A549 (cell line): ENCODE measurements around the gene PPP1R1B.

Experiments
- EP300 ChIP-seq, 2 experiments: fragments of >200 bp; sonication (Bioruptor Twin); formaldehyde crosslinking; IDR thresholded peaks; 2 replicates in 1 of 2; 3 replicates in 1 of 2; pipeline ENCODE4 v1.6.1; 2016 to 2017
- TF ChIP-seq, protein P1 (sequence below): fragments of >200 bp; sonication (Bioruptor Twin); formaldehyde crosslinking; IDR thresholded peaks from 3 replicates; pipeline ENCODE4 v1.5.1; 2016
- TF ChIP-seq, protein P2 (sequence below): fragments of 250-450 bp; sonication (Bioruptor Pico); IDR thresholded peaks from 2 replicates; pipeline ENCODE4 v1.5.0; 2021; ENCODE audit warnings: mild to moderate bottlenecking, moderate library complexity, borderline replicate concordance

DNA sequence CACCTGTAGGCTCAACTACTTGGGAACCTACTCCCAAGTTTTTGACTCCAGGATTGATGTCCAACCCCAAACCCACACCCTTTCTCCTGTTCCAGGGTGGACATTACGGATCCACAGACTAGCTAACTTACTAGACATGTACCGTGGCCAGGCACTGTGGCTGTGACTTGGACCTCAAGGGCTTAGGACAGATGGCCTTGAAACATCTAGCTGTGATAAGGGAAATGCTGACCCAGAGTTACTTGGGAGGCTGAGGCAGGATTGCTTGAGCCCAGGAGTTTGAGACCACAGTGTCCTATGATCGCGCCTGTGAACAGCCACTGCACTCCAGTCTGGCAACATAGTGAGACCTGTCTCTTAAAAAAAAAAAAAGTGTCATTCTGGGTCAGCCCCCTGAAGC, 14.3 kb downstream of the PPP1R1B start:
- TF ChIP-seq, protein P1, sequence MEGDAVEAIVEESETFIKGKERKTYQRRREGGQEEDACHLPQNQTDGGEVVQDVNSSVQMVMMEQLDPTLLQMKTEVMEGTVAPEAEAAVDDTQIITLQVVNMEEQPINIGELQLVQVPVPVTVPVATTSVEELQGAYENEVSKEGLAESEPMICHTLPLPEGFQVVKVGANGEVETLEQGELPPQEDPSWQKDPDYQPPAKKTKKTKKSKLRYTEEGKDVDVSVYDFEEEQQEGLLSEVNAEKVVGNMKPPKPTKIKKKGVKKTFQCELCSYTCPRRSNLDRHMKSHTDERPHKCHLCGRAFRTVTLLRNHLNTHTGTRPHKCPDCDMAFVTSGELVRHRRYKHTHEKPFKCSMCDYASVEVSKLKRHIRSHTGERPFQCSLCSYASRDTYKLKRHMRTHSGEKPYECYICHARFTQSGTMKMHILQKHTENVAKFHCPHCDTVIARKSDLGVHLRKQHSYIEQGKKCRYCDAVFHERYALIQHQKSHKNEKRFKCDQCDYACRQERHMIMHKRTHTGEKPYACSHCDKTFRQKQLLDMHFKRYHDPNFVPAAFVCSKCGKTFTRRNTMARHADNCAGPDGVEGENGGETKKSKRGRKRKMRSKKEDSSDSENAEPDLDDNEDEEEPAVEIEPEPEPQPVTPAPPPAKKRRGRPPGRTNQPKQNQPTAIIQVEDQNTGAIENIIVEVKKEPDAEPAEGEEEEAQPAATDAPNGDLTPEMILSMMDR, result no peak
- no peak for TF ChIP-seq EP300 (IDR thresholded peaks at IDR 0.05)
- TF ChIP-seq, protein P2, sequence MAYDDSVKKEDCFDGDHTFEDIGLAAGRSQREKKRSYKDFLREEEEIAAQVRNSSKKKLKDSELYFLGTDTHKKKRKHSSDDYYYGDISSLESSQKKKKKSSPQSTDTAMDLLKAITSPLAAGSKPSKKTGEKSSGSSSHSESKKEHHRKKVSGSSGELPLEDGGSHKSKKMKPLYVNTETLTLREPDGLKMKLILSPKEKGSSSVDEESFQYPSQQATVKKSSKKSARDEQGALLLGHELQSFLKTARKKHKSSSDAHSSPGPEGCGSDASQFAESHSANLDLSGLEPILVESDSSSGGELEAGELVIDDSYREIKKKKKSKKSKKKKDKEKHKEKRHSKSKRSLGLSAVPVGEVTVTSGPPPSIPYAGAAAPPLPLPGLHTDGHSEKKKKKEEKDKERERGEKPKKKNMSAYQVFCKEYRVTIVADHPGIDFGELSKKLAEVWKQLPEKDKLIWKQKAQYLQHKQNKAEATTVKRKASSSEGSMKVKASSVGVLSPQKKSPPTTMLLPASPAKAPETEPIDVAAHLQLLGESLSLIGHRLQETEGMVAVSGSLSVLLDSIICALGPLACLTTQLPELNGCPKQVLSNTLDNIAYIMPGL (CRISPR knock-in tag), result no peak
